HG03039 (cell line): ENCODE results near the gene CD55.

ENCODE experiments used
- ATAC-seq: cut with Tn5 transposase; IDR thresholded peaks from one replicate; pipeline ENCODE4 v1.9.1; 2021; ENCODE audit warnings: mild to moderate bottlenecking, moderate library complexity; ENCODE audit not compliant: unreplicated experiment

The CD55 gene

DNA sequence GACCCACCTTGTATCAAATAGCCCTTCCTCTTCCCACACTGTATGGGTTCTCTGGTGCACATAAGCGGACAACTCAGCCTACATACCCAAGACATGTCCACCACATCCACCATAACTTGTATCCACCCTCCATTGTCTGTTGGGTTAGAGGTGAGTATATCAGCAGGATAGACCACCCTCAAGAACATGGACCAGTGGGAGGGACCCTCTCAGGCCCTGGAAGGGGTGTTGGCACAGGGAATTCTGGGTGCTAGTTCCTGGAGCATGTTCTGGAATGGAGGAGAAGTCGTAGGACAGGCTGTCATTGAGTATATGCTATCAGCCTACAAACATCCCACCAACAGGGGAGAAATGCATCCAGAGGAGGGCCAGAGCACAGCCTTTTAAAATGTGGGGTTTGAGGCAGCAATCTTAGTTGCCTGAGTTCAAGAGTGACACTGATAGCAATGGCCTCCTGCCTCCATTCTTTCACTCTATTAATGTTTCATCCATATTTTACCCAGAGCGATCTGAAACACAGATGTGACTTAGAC is 7.5 kb downstream of the CD55 start:
- no peak for ATAC-seq

DNA sequence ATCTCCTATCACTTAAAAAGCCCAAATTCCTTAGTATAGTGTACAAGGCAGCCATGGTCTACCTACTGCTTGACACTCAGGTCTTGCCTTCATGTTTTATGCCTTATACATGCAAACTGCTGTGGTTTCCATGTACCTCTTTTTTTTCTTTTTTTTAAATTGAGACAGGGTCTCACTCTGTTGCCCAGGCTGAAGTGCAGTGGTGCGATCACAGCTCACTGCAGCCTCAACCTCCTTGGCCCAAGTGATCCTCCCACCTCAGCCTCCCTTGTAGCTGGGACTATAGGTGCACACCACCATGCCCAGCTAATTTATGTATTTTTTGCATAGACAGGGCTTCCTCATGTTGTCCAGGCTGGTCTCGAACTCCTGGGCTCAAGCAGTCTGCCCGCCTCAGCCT is 8.0 kb downstream of the CD55 start:
- ATAC-seq: no peak

DNA sequence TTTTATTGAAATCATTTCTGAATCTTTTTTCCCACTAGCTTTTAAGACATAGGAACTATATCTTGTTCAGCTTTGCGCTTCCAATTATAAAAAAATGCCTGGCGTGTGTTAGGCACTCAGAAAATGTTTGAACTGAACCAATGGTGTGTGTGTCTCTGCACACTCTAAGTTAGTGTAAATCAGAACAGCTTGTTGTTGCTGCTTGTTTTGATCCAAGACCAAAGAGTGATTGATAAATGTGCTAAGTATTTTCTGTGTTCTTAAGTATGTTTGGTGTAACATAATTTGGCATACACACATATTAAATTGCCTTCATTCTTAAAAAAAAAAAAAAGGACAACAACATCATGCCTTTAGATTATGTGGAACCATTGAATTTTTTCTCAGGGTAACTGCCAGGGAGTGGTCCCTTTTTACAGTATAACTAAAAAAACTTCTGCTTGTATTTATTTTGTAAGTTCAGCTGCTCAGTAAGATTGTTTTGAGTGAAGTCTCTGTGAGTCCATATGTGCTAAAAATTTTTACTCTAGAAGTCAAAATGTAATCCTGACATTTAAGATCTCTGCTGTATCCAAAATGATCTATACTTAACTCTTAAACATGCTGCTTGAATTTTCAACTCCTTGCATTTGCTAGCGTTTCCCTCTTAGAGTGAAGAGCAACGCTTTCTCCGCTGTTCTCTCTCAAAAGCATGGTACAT is 8.7 kb downstream of the CD55 start:
- no peak for ATAC-seq

DNA sequence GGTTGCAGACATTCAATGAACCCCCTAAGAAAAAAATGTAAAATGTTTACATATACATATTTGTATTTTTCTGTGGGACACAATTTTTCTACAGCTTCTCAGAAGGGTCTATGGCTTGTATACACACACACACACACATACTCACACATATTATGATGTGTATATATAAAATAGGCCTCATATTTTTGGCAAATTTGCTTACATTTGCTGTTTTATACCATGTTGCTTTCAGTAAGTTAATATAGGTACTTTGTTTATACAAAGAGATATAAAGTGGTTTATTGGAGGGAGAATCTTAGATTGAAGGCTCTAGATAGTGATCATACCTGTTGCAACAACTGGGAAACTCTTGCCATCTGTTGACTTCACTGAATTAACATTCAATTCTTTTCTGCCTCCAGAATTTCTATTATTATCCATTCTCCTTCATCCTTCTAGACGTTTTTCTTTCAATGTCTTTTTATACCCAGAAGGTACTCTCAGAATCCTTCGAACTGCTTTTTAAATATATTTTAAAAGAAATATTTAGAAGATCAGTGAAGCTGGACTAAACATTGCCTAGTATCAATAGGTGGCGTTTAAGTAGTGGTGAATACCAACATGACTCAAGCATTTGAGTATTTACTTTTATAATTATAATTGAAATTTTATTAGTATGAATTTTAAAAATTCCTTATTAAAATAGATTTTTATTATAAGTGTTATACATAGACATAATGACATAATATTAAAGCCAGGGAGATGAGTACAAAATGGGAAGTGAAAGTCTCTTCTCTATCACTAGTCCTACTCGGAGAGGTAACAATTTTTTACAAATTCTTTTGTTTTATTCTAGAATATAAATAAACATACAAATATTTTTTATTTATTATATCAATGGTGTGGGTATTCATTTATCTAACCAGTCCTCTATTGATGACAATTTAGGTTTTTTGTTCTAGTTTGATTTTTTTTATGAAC is 10.2 kb downstream of the CD55 start:
- ATAC-seq: no peak

DNA sequence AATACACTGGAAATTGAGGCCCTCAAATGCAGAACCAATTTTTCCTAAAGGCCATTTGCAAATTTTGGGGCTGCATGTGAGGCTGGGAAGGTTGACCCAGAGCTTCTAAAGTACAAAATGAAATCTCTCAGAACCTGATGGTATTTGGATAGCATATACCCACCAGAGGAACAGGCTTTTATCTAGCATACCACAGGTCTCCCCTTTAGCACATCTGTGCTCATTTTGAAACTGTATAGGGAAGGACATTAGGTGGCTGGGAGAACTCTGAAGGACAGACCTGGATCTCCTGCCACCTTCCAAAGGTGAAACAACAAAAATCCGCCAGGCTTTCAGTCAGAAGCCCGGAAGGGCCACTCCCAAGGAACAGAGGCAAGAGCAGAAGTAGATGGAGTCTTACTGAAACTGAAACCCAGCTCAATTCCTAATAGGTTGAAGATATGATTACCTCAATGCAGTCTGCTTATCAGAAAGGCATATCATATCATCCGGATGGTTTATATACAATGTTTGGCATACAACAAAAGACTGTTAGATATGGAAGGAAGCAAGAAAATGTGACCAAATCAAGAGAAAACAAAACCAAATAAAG is 11.6 kb downstream of the CD55 start:
- no peak for ATAC-seq

DNA sequence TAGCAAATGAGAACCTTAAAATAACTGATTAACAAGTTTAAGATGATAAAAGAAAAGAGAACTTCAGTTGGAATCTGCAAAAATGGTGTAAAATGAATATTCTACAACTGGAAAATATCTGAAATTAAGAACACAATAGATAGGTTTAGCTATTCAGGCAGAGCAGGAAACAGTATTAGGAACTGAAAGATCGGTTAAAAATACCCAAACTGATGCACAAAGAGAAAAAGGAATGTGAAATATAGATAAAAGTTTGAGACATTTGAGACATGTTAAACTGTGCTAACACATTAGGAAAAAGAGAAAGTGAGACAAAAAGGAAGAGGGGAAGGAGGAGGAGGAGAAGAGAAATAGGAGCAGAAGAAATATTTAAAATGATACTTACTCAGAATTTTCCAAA is 12.1 kb downstream of the CD55 start:
- no peak for ATAC-seq

DNA sequence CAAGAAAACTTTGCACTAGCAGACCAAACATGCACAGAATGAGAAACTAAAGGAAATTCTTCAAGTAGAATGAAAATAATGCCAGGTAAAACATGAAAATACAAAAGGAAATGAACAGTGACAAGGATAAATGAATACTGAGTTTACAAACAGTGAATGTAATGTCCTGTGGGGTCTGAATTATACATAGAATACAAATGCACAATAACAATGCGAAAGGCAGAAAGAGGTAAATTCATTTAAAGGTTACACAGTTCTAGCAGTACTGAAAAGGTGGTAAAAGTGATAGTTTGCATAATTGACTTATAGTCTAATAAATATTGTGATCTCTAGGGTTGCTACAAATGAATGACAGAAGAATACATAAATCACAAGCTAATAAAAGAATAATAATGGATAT is 12.9 kb downstream of the CD55 start:
- no peak for ATAC-seq

DNA sequence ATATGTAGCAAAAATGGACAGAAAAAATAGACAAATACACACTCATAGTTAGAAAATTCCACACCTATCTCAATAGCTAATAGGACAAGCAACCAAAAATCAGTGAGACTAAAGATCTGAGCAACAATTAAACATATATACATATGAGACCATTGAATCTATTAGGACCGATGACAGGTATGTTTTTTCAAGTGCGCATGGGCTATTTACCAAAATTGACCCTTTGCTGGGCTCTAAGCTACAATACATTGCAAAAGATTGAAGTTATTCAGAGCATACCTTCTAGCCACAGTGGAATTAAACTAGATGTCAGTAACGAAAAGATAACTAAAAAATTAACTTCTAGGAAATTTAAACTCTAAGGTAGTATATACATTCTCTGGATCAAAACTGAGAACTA is 13.7 kb downstream of the CD55 start:
- ATAC-seq: no peak

DNA sequence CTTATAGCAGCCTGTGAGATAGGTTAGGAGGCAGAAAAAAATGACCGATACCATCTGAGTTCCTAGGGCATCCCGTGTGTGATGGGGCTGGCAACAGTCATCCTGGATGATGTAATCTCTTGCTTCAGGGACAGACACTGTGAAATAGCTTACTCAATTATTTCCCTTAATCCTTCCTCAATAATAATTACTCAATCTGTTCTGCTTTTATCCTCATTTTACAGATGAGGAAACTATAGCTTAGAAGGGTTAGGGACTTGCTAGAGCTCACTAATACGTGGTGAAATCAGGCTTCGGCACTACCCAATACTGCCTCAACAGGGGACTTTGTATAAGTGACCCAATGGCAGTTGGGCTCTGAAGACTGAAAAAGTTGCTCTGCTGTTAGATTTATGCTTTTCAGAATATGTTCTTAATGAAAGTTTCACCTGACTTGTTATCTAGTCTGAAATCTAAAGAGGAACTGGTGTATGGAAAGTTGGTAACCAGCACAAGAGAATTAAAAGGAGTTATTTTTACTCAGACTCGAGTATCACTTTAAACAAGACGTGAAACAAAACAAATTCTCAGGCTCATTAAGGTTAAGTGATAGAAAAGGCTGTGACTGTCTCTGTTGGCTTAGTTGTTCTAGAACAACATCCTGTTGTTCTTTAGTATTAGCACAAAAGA is 14.4 kb downstream of the CD55 start:
- ATAC-seq: peak; percentile 45

DNA sequence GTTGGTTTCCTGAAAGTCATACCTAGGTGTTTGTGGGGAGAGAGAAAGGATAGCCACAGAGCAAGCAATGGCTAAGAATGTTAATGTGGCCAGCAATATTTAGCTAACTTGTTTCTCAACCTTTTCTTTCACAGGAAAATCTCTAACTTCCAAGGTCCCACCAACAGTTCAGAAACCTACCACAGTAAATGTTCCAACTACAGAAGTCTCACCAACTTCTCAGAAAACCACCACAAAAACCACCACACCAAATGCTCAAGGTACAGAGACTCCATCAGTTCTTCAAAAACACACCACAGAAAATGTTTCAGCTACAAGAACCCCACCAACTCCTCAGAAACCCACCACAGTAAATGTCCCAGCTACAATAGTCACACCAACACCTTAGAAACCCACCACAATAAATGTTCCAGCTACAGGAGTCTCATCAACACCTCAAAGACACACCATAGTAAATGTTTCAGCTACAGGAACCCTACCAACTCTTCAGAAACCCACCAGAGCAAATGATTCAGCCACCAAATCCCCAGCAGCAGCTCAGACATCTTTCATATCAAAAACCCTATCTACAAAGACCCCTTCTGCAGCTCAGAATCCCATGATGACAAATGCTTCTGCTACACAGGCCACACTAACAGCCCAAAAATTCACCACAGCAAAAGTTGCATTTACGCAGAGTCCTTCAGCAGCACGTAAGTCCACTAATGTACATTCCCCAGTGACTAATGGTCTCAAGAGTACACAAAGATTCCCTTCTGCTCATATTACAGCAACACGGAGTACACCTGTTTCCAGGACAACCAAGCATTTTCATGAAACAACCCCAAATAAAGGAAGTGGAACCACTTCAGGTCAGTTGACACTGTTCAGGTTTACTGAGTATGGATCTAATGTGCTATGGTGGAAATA is 15.3 kb downstream of the CD55 start:
- ATAC-seq: peak; percentile 75

DNA sequence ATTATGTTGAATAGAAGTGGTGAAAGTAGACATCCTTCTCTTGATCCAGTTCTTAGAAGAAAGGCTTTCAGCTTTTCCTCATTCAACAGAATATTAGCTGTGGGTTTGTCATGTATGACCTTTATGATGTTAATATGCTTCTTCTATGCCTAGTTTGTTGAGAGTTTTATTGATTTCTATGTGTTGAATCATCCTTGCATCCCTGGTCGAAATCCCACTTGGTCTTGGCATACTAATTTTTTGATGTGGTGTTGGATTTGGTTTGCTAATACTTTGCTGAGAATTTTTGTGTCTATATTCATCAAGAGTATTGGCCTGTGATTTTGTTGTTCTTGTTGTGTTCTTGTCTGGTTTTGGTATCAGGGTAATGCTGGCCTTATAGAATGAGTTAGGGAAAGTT is 20.9 kb downstream of the CD55 start:
- ATAC-seq: no peak

DNA sequence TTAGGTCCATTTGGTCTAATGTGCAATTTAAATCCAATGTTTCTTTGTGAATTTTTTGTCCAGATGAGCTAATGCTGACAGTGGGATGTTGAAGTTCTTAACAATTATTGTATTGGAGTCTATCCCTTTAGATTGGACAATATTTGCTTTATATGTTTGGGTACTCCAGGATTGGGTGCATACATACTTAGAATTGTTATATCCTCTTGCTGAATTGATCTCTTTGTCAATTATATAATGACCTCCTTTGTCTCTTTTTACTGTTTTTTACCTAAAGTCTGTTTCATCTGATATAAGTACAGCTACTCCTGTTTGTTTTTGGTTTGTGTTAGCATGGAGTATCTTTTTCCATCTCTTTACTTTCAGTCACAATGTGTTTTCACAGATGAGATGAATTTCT is 22.2 kb downstream of the CD55 start:
- ATAC-seq: no peak

DNA sequence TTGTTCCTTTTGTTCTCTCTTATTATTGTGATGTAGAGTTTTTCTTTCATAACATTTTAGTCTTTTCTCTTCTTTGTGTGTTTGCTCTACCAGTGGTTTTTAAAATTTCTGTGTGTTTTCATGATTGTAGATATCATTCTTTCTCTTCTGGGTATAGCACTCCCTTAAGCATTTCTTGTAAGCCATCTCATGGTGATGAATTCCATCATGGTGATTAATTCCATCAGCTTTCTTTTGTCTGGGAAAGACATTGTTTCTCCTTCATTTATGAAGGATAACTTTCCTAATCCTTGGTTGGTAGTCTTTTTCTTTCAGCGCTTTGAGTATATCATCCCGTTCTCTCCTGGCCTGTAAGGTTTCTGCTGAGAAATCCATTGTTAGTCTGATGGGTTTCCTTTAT is 22.7 kb downstream of the CD55 start:
- no peak for ATAC-seq

DNA sequence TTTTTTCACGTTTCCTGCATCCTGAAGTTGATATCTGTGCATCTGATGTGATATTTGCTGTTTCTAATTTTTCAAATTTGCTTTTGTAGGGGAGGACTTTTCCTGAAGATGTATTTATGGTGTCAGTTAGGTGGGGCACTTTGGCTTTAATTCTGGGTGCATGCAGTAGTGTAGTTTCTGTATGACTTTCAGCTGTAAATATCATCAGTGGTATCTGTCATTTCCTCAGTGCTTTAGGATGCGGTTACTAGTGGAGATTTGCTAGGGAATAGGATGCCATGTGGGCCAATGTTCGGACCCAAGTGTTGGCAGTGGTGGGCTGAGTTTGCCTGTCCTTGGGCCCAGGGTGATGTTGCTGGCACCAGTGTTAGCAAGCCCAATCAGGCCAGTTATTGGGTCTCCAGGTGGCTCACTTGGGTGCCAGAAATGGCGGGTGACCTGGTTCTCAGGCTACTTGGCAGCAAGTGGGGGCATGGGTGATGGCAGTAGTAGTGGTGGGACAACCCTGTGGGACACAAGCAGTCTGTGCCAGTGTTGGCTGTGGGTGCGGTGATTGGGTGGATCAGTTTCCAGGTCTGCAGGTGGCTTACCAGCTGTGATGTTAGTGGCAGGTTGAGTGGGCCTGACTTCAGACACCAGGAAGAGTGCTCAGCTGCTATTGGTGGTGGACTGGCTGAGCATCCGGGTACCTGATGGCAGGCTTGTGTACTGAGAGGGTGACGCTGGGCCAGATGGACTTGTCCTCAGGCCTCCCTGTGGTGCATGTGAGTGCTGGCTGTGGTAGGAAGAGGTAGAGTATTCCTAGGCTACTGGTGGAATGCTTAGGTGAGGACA is 24.4 kb downstream of the CD55 start:
- no peak for ATAC-seq

DNA sequence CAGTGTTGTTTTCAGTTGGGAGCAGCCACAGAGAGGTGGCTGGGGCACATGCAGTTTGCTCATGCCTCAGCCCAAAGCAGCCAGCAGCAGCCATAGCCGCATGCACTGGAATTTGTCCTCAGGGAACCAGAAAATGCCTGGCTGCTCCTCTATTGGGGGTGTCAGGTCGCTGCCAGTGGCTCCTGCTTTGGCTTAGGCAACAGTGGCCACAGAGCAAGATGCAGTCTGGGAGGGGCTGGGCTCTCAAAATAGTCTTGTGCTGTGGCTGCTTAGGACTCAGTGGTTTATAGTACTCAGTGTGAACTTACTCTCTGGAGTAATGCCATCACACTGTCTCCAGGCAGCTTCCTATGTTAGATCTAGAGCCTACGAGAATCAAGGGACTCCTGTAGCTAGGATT is 25.0 kb downstream of the CD55 start:
- ATAC-seq: no peak

DNA sequence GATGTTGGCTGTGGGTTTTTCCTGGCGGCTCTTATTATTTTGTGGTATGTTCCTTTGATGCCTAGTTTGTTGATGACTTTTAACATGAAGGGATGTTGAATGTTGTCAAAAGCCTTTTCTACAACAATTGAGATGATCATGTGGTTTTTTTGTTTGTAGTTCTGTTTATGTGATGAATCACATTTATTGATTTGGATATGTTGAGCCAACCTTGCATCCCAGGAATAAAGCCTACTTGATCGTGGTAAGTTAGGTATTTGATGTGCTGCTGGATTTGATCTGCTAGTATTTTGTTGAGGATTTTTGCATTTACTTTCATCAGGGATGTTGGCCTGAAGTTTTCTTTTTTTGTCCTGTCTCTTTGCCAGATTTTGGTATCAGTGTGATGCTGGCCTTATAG is 28.5 kb downstream of the CD55 start:
- no peak for ATAC-seq

DNA sequence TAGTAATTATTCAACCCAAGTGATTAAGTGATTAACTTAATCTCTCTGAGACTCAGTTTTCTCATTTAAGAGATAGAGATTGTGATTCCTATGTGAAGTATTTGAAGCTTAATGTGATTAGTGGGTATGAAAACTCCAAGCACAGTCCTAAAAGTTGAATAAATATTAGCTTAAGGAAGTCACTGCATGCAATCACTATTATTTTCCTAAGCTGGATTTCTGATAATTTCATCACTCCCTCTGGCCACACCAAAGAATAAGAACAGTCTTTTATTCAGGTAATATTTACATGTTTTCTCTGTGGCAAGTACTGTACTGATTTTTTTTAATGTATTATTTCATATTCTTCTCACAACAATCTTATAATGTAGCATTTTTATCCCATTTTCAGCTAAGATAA is 31.1 kb downstream of the CD55 start:
- no peak for ATAC-seq

DNA sequence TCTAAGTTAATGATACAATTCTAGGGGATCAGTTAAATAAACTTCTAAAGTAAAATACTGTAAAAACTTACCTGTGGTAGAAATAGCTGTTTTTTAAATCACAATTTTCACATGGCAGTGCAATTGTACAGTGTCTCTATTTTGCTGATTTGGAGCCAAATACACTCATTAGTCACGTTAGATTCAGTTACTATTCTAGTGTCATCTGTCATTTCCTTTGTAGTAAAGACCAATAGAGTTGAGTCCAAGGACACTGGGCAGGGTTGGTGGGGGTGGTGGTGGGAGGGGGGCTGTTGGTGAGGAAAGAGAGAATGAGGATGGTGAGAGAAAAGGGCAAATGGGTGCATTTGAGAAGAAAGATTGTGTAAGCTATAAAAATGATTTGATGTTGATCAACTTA is 33.6 kb downstream of the CD55 start:
- ATAC-seq: no peak
